CD8-positive, alpha-beta memory T cell (primary cell): ENCODE results near the gene EXOC4. TPM values are rescaled to one million over a fixed set of nuclear protein-coding genes. Genes with fewer than 3 reads are reported as not detected.

Experiments
- CTCF ChIA-PET: fragments of 350-600 bp; sonication (Branson Sonifier 250); formaldehyde crosslinking; loops from one replicate; lab custom pipeline; 2021; ENCODE audit warnings: antibody characterized with exemption; lab: Charles Lee
- POLR2A ChIA-PET: fragments of 350-600 bp; sonication (Branson Sonifier 250); formaldehyde crosslinking; loops from one replicate; lab custom pipeline; 2021; ENCODE audit warnings: antibody characterized with exemption; lab: Charles Lee
- DNase-seq, 5 donors: peaks; one replicate each; pipeline versions ENCODE4 v3.0.0 to v3.0.0-alpha.2; 2020 to 2022; ENCODE audit warnings: mixed read lengths in 1 of 5
- H3K27ac ChIP-seq: one replicate; pipeline ENCODE4 v1.7.0; 2013; ENCODE audit warnings: low read depth, mild to moderate bottlenecking, low read length, moderate library complexity
- H3K27me3 ChIP-seq: 2 replicates; pipeline ENCODE4 v1.7.0; 2013; ENCODE audit warnings: low read length, mild to moderate bottlenecking; ENCODE audit not compliant: insufficient read depth, poor library complexity, severe bottlenecking
- H3K36me3 ChIP-seq: 2 replicates; pipeline ENCODE4 v1.7.0; 2013; ENCODE audit warnings: mild to moderate bottlenecking, low read length, moderate library complexity; ENCODE audit not compliant: insufficient read depth
- H3K4me1 ChIP-seq: 2 replicates; pipeline ENCODE4 v1.7.0; 2013; ENCODE audit warnings: mild to moderate bottlenecking, low read length, moderate library complexity; ENCODE audit not compliant: insufficient read depth
- H3K4me3 ChIP-seq: 2 replicates; pipeline ENCODE4 v1.7.0; 2013; ENCODE audit warnings: mild to moderate bottlenecking, low read length
- H3K9me3 ChIP-seq: 2 replicates; pipeline ENCODE4 v1.7.0; 2013; ENCODE audit warnings: mild to moderate bottlenecking, low read length
- H3K27ac Mint-ChIP-seq, 8 donors: one replicate each; pipeline ENCODE4 v1.8.0; 2020 to 2021; ENCODE audit warnings: mixed read lengths in 8 of 8, mild to moderate bottlenecking in 6 of 8, inconsistent platforms in 3 of 8, moderate library complexity in 3 of 8
- H3K27me3 Mint-ChIP-seq, 2 donors: one replicate each; pipeline ENCODE4 v1.8.0; 2020 to 2021; ENCODE audit warnings: mixed read lengths in 2 of 2, mild to moderate bottlenecking in 1 of 2, moderate library complexity in 1 of 2
- H3K36me3 Mint-ChIP-seq, 3 donors: one replicate each; pipeline ENCODE4 v1.8.0; 2020 to 2021; ENCODE audit warnings: mixed read lengths in 3 of 3, inconsistent platforms in 1 of 3, mild to moderate bottlenecking in 1 of 3
- H3K4me1 Mint-ChIP-seq, 3 donors: one replicate each; pipeline ENCODE4 v1.8.0; 2020 to 2021; ENCODE audit warnings: mixed read lengths in 3 of 3, inconsistent platforms in 1 of 3, mild to moderate bottlenecking in 1 of 3
- H3K4me3 Mint-ChIP-seq, 7 donors: one replicate each; pipeline ENCODE4 v1.8.0; 2020 to 2021; ENCODE audit warnings: mixed read lengths in 7 of 7, mild to moderate bottlenecking in 6 of 7, moderate library complexity in 4 of 7, inconsistent platforms in 2 of 7
- H3K9me3 Mint-ChIP-seq, 5 donors: one replicate each; pipeline ENCODE4 v1.8.0; 2020 to 2022; ENCODE audit warnings: mixed read lengths in 5 of 5, mild to moderate bottlenecking in 3 of 5, moderate library complexity in 2 of 5, inconsistent platforms in 1 of 5
- polyA plus RNA-seq: library from polyadenylated mRNA; unstranded; fragments of 300-500 nt; fragmentation: Illumina TruSeq; gene quantifications from one replicate; pipeline ENCODE4 v1.2.3, GENCODE V29; 2021
- total RNA-seq, 2 experiments: library from RNA; stranded (reverse); gene quantifications; one replicate each; pipeline ENCODE4 v1.2.3, GENCODE V29; 2021

The EXOC4 gene
- total and polyA plus RNA-seq, 3 experiments from 2014 or later = 34.5 to 53.2 (median 50.3) TPM

GRCh38 chr7:133572087-133572486 is 319.2 kb downstream of the EXOC4 start:
- Mint-ChIP-seq H3K27ac (no peak overlapping the region), H3K9me3 (no peaks in the 10 kb centered on the region), H3K4me3 (no peak overlapping the region), H3K27me3 (no peaks in the 10 kb centered on the region), H3K36me3 (peaks cover 0 to 7% (median 7%) of the 10 kb centered on the region in 3 donors), H3K4me1 (peaks cover 0 to 12% (median 0%) of the 10 kb centered on the region in 3 donors)
- no peak for DNase-seq
- H3K4me3 ChIP-seq = no peak overlapping the region
- CTCF ChIA-PET = no interaction called here
- no peak overlapping the region for H3K27ac ChIP-seq
- no peaks in the 10 kb centered on the region for H3K27me3 ChIP-seq
- H3K36me3 ChIP-seq = no peaks in the 10 kb centered on the region
- POLR2A ChIA-PET = no interaction called here
- H3K4me1 ChIP-seq = no peaks in the 10 kb centered on the region
- no peaks in the 10 kb centered on the region for H3K9me3 ChIP-seq

- no peaks in the 10 kb centered on the region for H3K9me3 ChIP-seq
- peaks cover 0 to 12% (median 0%) of the 10 kb centered on the region in 3 donors for H3K4me1 Mint-ChIP-seq
- H3K27ac Mint-ChIP-seq = no peak overlapping the region
- H3K36me3 Mint-ChIP-seq = peaks cover 0 to 8% (median 0%) of the 10 kb centered on the region in 3 donors
- no peak for DNase-seq
- H3K9me3 Mint-ChIP-seq = no peaks in the 10 kb centered on the region
- ChIA-PET POLR2A (no interaction called here), CTCF (no interaction called here)
- no peak overlapping the region for H3K27ac ChIP-seq
- no peak overlapping the region for H3K4me3 ChIP-seq
- H3K36me3 ChIP-seq = no peaks in the 10 kb centered on the region
- H3K4me1 ChIP-seq = no peaks in the 10 kb centered on the region
- H3K4me3 Mint-ChIP-seq = no peak overlapping the region
- no peaks in the 10 kb centered on the region for H3K27me3 ChIP-seq
- H3K27me3 Mint-ChIP-seq = no peaks in the 10 kb centered on the region
Measured at GRCh38 chr7:133572843-133573242, 320.0 kb downstream of the EXOC4 start.

GRCh38 chr7:133573554-133574265 is 320.8 kb downstream of the EXOC4 start:
- no peak for DNase-seq
- Mint-ChIP-seq H3K4me1 (peaks cover 0 to 12% (median 0%) of the 10 kb centered on the region in 3 donors), H3K27ac (no peak overlapping the region), H3K4me3 (no peak overlapping the region), H3K27me3 (no peaks in the 10 kb centered on the region), H3K9me3 (no peaks in the 10 kb centered on the region), H3K36me3 (peaks cover 0 to 9% (median 0%) of the 10 kb centered on the region in 3 donors)
- Histone ChIP-seq H3K36me3 (no peaks in the 10 kb centered on the region), H3K4me1 (no peaks in the 10 kb centered on the region), H3K27ac (no peak overlapping the region), H3K27me3 (no peaks in the 10 kb centered on the region), H3K4me3 (no peak overlapping the region), H3K9me3 (no peaks in the 10 kb centered on the region)
- ChIA-PET CTCF (no interaction called here), POLR2A (no interaction called here)

GRCh38 chr7:133575726-133576440 is 323.0 kb downstream of the EXOC4 start:
- POLR2A ChIA-PET = no interaction called here
- Mint-ChIP-seq H3K4me1 (peaks cover 0 to 12% (median 0%) of the 10 kb centered on the region in 3 donors), H3K9me3 (no peaks in the 10 kb centered on the region), H3K36me3 (peaks cover 4 to 9% (median 9%) of the 10 kb centered on the region in 3 donors), H3K27me3 (no peaks in the 10 kb centered on the region), H3K4me3 (peak overlapping the region in 1 of 7 donors; percentile 18), H3K27ac (peak overlapping the region in 1 of 8 donors; percentile 44)
- no peaks in the 10 kb centered on the region for H3K4me1 ChIP-seq
- H3K4me3 ChIP-seq = no peak overlapping the region
- no peaks in the 10 kb centered on the region for H3K27me3 ChIP-seq
- no peaks in the 10 kb centered on the region for H3K9me3 ChIP-seq
- no peak for DNase-seq
- H3K36me3 ChIP-seq = no peaks in the 10 kb centered on the region
- no peak overlapping the region for H3K27ac ChIP-seq
- CTCF ChIA-PET = no interaction called here

GRCh38 chr7:133576612-133577168 is 323.8 kb downstream of the EXOC4 start:
- ChIA-PET CTCF (no interaction called here), POLR2A (no interaction called here)
- Histone ChIP-seq H3K27ac (no peak overlapping the region), H3K27me3 (no peaks in the 10 kb centered on the region), H3K4me1 (no peaks in the 10 kb centered on the region), H3K36me3 (no peaks in the 10 kb centered on the region), H3K9me3 (no peaks in the 10 kb centered on the region), H3K4me3 (no peak overlapping the region)
- no peak for DNase-seq
- peaks cover 0 to 11% (median 0%) of the 10 kb centered on the region in 3 donors for H3K4me1 Mint-ChIP-seq
- H3K4me3 Mint-ChIP-seq = no peak overlapping the region
- no peaks in the 10 kb centered on the region for H3K9me3 Mint-ChIP-seq
- H3K36me3 Mint-ChIP-seq = peaks cover 8 to 13% (median 11%) of the 10 kb centered on the region in 3 donors
- no peak overlapping the region for H3K27ac Mint-ChIP-seq
- no peaks in the 10 kb centered on the region for H3K27me3 Mint-ChIP-seq

- Mint-ChIP-seq H3K9me3 (peaks cover 0 to 6% (median 0%) of the 10 kb centered on the region in 5 donors), H3K27ac (no peak overlapping the region), H3K4me1 (peaks cover 0 to 4% (median 0%) of the 10 kb centered on the region in 3 donors), H3K36me3 (peaks cover 15 to 26% (median 20%) of the 10 kb centered on the region in 3 donors), H3K4me3 (no peak overlapping the region), H3K27me3 (no peaks in the 10 kb centered on the region)
- no peaks in the 10 kb centered on the region for H3K9me3 ChIP-seq
- no peaks in the 10 kb centered on the region for H3K27me3 ChIP-seq
- CTCF ChIA-PET = no interaction called here
- no peak overlapping the region for H3K27ac ChIP-seq
- POLR2A ChIA-PET = no interaction called here
- no peaks in the 10 kb centered on the region for H3K36me3 ChIP-seq
- DNase-seq = no peak
- no peaks in the 10 kb centered on the region for H3K4me1 ChIP-seq
- H3K4me3 ChIP-seq = no peak overlapping the region
Measured at GRCh38 chr7:133582766-133583523, 330.1 kb downstream of the EXOC4 start.

GRCh38 chr7:133583545-133584171 is 330.8 kb downstream of the EXOC4 start:
- H3K36me3 ChIP-seq = no peaks in the 10 kb centered on the region
- Mint-ChIP-seq H3K27ac (peak overlapping the region in 1 of 8 donors; percentile 42), H3K9me3 (peaks cover 0 to 6% (median 0%) of the 10 kb centered on the region in 5 donors), H3K4me3 (no peak overlapping the region), H3K36me3 (peaks cover 13 to 26% (median 20%) of the 10 kb centered on the region in 3 donors), H3K27me3 (no peaks in the 10 kb centered on the region), H3K4me1 (peaks cover 0 to 4% (median 0%) of the 10 kb centered on the region in 3 donors)
- ChIA-PET CTCF (no interaction called here), POLR2A (no interaction called here)
- no peak for DNase-seq
- H3K4me3 ChIP-seq = no peak overlapping the region
- no peaks in the 10 kb centered on the region for H3K9me3 ChIP-seq
- H3K4me1 ChIP-seq = no peaks in the 10 kb centered on the region
- no peaks in the 10 kb centered on the region for H3K27me3 ChIP-seq
- H3K27ac ChIP-seq = no peak overlapping the region
